Kidney (tissue), 14 donors: ENCODE measurements around the gene ZSWIM3. TPM values are rescaled to one million over a fixed set of nuclear protein-coding genes. Genes with fewer than 3 reads are reported as not detected.
"Not testable (repeated sequence)": the region's sequence is repeated elsewhere in the genome, so short reads cannot be mapped to it uniquely, and the experiment has no call there.

Source experiments
- DNase-seq, 5 donors: peaks; one replicate each; pipeline ENCODE4 v3.0.0-alpha.2; 2013 to 2020
- FAIRE-seq: peaks from 2 replicates; lab custom pipeline; 2012; peaks lifted over from hg19 to GRCh38; lab: Jason Lieb, UNC
- H3K27ac ChIP-seq, 2 donors: one replicate each; pipeline ENCODE4 v1.7.0; 2013; ENCODE audit warnings: low read depth in 2 of 2, low read length in 2 of 2, inconsistent platforms in 1 of 2
- H3K27me3 ChIP-seq: one replicate; pipeline ENCODE4 v1.7.1; 2013; ENCODE audit warnings: low read length, inconsistent platforms; ENCODE audit not compliant: control insufficient read depth, insufficient read depth
- H3K36me3 ChIP-seq, 3 donors: one replicate each; pipeline versions ENCODE4 v1.7.0 to v1.7.1; 2013; ENCODE audit warnings: low read length in 3 of 3, control low read depth in 1 of 3, inconsistent platforms in 1 of 3; ENCODE audit not compliant: insufficient read depth in 3 of 3, control insufficient read depth in 2 of 3
- H3K4me1 ChIP-seq, 3 donors: one replicate each; pipeline versions ENCODE4 v1.7.0 to v1.7.1; 2013; ENCODE audit warnings: low read length in 3 of 3, inconsistent platforms in 1 of 3, low read depth in 1 of 3; ENCODE audit not compliant: control insufficient read depth in 2 of 3, insufficient read depth in 2 of 3
- H3K4me3 ChIP-seq, 3 donors: one replicate each; pipeline versions ENCODE4 v1.7.0 to v1.8.1; 2013; ENCODE audit warnings: low read length in 3 of 3, control low read depth in 1 of 3, inconsistent platforms in 1 of 3
- H3K9ac ChIP-seq, 3 donors: one replicate each; pipeline versions ENCODE4 v1.7.0 to v1.7.1; 2013; ENCODE audit warnings: low read length in 3 of 3, control low read depth in 1 of 3, inconsistent platforms in 1 of 3
- H3K9me3 ChIP-seq, 3 donors: one replicate each; pipeline versions ENCODE4 v1.7.0 to v1.7.1; 2013; ENCODE audit warnings: low read length in 3 of 3, control low read depth in 1 of 3, inconsistent platforms in 1 of 3; ENCODE audit not compliant: control insufficient read depth in 2 of 3, insufficient read depth in 1 of 3
- intact Hi-C: fragments of 100-400 bp; cut with DNase I; formaldehyde crosslinking; loops from one replicate; pipeline ENCODE4 v1.11.1; 2022
- polyA plus RNA-seq: library from polyadenylated mRNA; stranded (reverse); fragments of 350-450 nt; fragmentation: Illumina TruSeq; extraction: RNeasy Lipid Tissue Mini Kit (QIAGEN cat#74804); gene quantifications from one replicate; pipeline ENCODE4 v1.2.3, GENCODE V29; 2014; ENCODE audit warnings: low read depth, low replicate concordance; ENCODE audit not compliant: insufficient read depth
- total RNA-seq: library from RNA; stranded (reverse); fragmentation: NEBNext Ultra II Directional; extraction: Animal tissue kit (Norgen Biotek cat#: 25700); gene quantifications from one replicate; pipeline ENCODE4 v1.2.1, GENCODE V29; 2021
- TF ChIP-seq, protein P1 (sequence below): IDR thresholded peaks from 3 replicates; pipeline ENCODE4 v1.5.1; 2012; ENCODE audit warnings: mild to moderate bottlenecking, moderate library complexity, borderline replicate concordance; ENCODE audit not compliant: insufficient read depth; ENCODE audit errors: extremely low read depth
- donor health status: control.
- donor health status: control.
- donor health status: control.
- donor health status: control.
- donor health status: control.
- donor health status: DM: yes; HTN: yes; CAD: no.
- donor health status: Normal renal cell carcinoma (clear cell type).

ZSWIM3 gene
- total and polyA plus RNA-seq, 2 donors from 2014 or later, result 2.6 to 3.2 TPM

DNA sequence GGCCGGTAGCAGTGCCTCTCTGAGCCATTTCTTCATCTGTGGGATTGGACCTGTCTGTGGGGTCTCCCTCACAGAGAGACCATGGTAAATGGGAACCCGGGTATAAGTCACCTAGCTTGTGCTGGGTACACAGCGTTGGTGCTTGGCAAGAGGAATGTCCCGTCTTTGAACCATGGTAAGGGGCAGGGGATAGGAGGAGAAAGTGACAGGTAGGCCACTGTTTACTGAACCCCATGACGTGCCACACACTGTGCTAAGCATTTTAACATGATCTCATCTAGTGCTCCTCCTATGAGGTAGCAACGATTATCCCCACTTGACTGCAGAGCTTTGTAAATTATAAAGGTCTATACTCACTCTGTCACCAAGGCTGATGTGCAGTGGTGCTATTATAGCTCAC is 29.7 kb upstream of the ZSWIM3 start:
- TF ChIP-seq, protein P1, sequence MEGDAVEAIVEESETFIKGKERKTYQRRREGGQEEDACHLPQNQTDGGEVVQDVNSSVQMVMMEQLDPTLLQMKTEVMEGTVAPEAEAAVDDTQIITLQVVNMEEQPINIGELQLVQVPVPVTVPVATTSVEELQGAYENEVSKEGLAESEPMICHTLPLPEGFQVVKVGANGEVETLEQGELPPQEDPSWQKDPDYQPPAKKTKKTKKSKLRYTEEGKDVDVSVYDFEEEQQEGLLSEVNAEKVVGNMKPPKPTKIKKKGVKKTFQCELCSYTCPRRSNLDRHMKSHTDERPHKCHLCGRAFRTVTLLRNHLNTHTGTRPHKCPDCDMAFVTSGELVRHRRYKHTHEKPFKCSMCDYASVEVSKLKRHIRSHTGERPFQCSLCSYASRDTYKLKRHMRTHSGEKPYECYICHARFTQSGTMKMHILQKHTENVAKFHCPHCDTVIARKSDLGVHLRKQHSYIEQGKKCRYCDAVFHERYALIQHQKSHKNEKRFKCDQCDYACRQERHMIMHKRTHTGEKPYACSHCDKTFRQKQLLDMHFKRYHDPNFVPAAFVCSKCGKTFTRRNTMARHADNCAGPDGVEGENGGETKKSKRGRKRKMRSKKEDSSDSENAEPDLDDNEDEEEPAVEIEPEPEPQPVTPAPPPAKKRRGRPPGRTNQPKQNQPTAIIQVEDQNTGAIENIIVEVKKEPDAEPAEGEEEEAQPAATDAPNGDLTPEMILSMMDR, result no peak
- H3K27me3 ChIP-seq, result peaks cover 8% of the 10 kb centered on the region
- no peaks in the 10 kb centered on the region for H3K36me3 ChIP-seq
- H3K9me3 ChIP-seq, result no peaks in the 10 kb centered on the region
- H3K4me1 ChIP-seq, result peaks cover 0 to 10% (median 0%) of the 10 kb centered on the region in 3 donors
- intact Hi-C loops, result loop anchor here (10.0 kb wide), 1 partner anchor 137 kb away; no protein-coding TSS in a partner anchor
- H3K27ac ChIP-seq, result no peak overlapping the region
- no peak overlapping the region for H3K9ac ChIP-seq
- DNase-seq, result no peak
- no peak overlapping the region for H3K4me3 ChIP-seq
- no peak for FAIRE-seq

DNA sequence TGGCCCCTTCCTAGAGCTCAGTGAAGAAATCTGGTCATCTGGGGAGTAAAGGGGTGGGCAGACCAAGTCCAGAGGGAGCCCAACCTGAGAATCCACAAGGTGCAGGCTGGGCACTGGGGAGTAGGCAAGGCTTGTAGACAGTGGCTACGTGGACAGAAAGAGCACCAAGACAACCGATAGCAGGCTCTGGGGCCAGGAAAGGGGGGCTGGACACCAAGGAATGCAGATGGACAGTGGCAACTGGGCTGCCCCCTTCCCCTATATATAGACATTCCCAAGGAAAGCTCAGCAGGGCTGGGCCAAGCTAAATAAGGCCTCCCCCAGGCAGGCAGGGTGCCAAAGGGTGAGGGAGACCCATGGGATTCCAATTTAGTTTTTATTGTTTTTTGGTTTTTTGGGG is 28.8 kb upstream of the ZSWIM3 start:
- FAIRE-seq (no peak), DNase-seq (peak in 3 of 5 donors; percentile 53 to 65 (median 60))
- H3K4me1 ChIP-seq, result peaks cover 0 to 12% (median 4%) of the 10 kb centered on the region in 3 donors
- intact Hi-C loops, result loop anchor here (10.0 kb wide), 1 partner anchor 136 kb away; no protein-coding TSS in a partner anchor
- H3K27ac ChIP-seq, result no peak overlapping the region
- no peaks in the 10 kb centered on the region for H3K36me3 ChIP-seq
- peaks cover 4% of the 10 kb centered on the region for H3K27me3 ChIP-seq
- TF ChIP-seq, protein P1, result no peak
- no peaks in the 10 kb centered on the region for H3K9me3 ChIP-seq
- no peak overlapping the region for H3K4me3 ChIP-seq
- H3K9ac ChIP-seq, result no peak overlapping the region

DNA sequence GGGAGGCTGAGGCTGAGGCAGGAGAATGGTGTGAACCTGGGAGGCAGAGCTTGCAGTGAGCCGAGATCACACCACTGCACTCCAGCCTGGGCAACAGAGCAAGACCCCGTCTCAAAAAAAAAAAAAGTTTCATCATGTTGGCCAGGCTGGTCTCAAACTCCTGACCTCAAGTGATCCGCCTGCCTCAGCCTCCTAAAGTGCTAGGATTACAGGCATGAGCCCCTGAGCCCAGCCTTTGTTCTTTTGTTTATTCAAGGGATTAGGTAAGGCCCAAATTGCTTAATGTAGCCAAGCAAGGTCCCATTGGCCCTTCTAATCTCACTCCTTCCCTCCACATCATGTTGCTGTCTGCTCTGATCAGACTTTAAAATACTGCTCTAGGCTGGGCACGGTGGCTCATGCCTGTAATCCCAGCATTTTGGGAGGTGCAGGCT is 27.7 kb upstream of the ZSWIM3 start:
- intact Hi-C loops, result loop anchor here (10.0 kb wide), 1 partner anchor 135 kb away; no protein-coding TSS in a partner anchor
- not testable (repeated sequence) for H3K27me3 ChIP-seq, H3K4me1 ChIP-seq, H3K27ac ChIP-seq, FAIRE-seq, H3K36me3 ChIP-seq, H3K9me3 ChIP-seq, H3K9ac ChIP-seq, H3K4me3 ChIP-seq, DNase-seq

DNA sequence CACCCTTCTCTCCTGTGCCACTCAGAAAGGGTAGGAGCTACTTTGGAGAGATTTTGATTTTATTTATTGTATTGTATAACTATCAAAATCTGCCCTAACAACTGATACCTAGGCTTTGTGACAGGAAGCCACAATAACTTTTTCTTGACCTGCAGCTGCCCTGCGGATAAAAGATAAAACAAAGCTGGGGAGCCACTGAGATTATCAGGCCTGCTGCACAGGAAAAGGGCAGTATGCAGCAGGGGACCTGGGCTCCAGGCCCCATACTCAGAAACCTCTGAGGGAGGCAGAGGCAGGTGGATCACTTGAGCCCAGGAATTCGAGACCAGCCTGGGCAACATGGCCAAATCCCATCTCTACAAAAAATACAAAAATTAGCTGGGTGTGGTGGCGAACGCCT is 24.8 kb upstream of the ZSWIM3 start:
- Histone ChIP-seq H3K36me3 (peaks cover 0 to 8% (median 0%) of the 10 kb centered on the region in 3 donors), H3K9ac (no peak overlapping the region), H3K9me3 (no peaks in the 10 kb centered on the region), H3K4me1 (peaks cover 4 to 16% (median 5%) of the 10 kb centered on the region in 3 donors), H3K27me3 (no peaks in the 10 kb centered on the region), H3K27ac (peak overlapping the region; percentile 75 to 95), H3K4me3 (no peak overlapping the region)
- TF ChIP-seq, protein P1, result no peak
- intact Hi-C loops, result no loop called here
- FAIRE-seq (no peak), DNase-seq (peak in 1 of 5 donors; percentile 17)
